Lower leg skin (tissue), 4 donors: Measurements from ENCODE around the gene KRTAP2-3. TPM values are rescaled to one million over a fixed set of nuclear protein-coding genes. Genes with fewer than 3 reads are reported as not detected.

Experiments used
- DNase-seq, 2 donors: peaks; one replicate each; pipeline ENCODE4 v3.0.0-alpha.2; 2019; ENCODE audit warnings: low spot score in 2 of 2
- H3K4me3 ChIP-seq: fragments of 200-600 bp; sonication (generic); 2 replicates; pipeline ENCODE4 v1.5.1; 2017; ENCODE audit warnings: mild to moderate bottlenecking, low read depth; ENCODE audit not compliant: poor library complexity, severe bottlenecking
- CTCF ChIP-seq, 3 donors: fragments of 450-650 bp; IDR thresholded peaks; one replicate each; pipeline ENCODE4 v1.5.1; 2016; ENCODE audit warnings: antibody characterized with exemption in 3 of 3, mild to moderate bottlenecking in 3 of 3, moderate library complexity in 2 of 3
- POLR2A ChIP-seq, 2 donors: fragments of 450-650 bp; IDR thresholded peaks; one replicate each; pipeline ENCODE4 v1.6.1; 2016 to 2017; ENCODE audit warnings: antibody characterized with exemption in 2 of 2, mild to moderate bottlenecking in 1 of 2, moderate library complexity in 1 of 2
- WGBS, 2 donors: methylation state at CpG; one replicate each; pipeline ENCODE4 v1.1.5; 2018; 5-methylcytosine and 5-hydroxymethylcytosine counted together
- intact Hi-C: fragments of 100-400 bp; cut with DNase I; formaldehyde crosslinking; loops from one replicate; pipeline ENCODE4 v1.15.0; 2023; ENCODE audit warnings: low total_unique reads
- total RNA-seq, 4 donors: library from RNA; depleted of rRNA; stranded (reverse); fragments of >200 nt; gene quantifications; one replicate each; pipeline ENCODE4 v1.1.0, GENCODE V29; 2016

KRTAP2-3 gene
- total RNA-seq, 4 donors from 2014 or later = 3.9 to 12.8 TPM; not detected in 2

DNA sequence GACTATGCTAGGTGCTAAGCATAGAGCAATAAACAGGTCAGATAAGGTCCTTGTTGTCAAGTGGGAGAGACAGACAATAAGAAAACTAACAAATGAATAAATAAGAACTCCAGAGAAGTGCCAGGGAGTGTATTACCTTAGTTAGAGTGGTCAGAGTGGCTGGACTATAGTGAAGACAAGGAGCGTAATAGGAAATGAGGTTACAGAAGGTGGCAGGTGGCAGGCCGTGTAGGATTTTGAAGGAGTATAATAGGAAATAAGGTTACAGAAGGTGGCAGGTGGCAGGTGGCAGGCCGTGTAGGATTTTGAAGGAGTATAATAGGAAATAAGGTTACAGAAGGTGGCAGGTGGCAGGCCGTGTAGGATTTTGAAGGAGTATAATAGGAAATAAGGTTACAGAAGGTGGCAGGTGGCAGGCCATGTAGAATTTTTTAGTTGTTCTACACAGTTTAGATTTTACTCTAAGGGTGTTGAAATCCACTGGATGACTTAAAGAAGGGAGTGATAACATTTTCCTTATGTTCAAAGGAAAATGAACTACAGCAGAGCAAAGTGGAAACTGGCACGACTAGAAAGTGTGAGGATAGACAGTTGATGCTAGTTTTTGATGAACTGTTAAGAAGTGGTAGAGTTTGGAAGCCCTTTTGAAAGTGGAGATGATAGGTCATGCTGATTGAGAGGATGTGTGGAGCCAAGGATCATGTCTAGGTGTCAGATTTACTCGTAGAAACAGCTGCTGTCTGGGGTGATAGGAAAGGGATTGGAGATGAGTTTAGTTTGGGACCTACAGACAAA, 47.4 kb downstream of the KRTAP2-3 start:
- TF ChIP-seq POLR2A (IDR thresholded peaks at IDR 0.05) = no peak
- TF ChIP-seq CTCF (IDR thresholded peaks at IDR 0.05) = no peak
- no peak overlapping the region for H3K4me3 ChIP-seq
- DNase-seq = no peak
- intact Hi-C loops = no loop called here
- 82 to 86% methylated on average over 6 of the region's 6 CpGs for WGBS, 2 donors

GRCh38 chr17:41010441-41010840, 49.5 kb downstream of the KRTAP2-3 start:
- TF ChIP-seq CTCF (IDR thresholded peaks at IDR 0.05) = no peak
- no peak for TF ChIP-seq POLR2A (IDR thresholded peaks at IDR 0.05)
- H3K4me3 ChIP-seq = no peak overlapping the region
- DNase-seq = no peak
- intact Hi-C loops = no loop called here

DNA sequence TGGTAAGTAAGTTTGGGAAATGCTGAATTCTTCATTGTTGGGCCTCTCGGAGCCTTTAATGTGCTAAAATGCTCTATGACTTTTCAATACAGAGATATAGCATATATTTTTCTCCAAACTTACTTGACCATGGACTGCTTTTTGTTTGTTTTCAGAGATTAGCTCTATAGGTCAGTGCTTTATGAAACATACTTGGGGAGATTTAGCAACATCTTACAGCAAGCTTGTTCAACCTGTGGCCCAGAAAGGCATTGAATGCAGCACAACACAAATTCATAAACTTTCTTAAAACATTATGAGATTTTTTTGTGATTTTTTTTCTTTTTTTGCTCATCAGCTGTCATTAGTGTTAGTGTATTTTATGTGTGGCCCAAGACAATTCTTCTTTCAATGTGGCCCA, 50.0 kb downstream of the KRTAP2-3 start:
- H3K4me3 ChIP-seq = no peak overlapping the region
- no peak for TF ChIP-seq POLR2A (IDR thresholded peaks at IDR 0.05)
- no peak for TF ChIP-seq CTCF (IDR thresholded peaks at IDR 0.05)
- intact Hi-C loops = no loop called here
- DNase-seq = no peak
- 85 to 95% methylated on average over 1 of the region's 1 CpG for WGBS, 2 donors

DNA sequence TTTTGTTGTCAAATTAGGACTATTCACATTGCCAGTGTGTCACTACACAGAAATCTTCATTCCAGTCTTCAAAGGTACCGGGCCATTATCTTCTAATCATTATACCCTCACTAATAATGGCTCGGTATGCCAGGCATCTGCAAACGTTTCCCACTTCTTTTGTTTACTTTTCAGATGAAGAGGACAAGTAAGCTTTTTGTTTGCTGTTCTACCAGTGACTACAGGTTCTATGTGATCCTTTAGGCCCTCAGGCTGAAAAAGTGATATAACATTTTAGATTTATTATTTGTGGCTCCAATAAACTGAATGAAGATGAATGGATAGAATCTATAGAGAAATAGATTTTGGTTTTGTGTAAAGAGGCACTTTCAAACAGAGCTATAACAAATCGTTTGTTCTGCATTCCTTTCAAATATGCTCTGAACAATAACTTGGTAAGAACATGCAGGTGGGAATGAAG, 50.6 kb downstream of the KRTAP2-3 start:
- 54 to 57% methylated on average over 4 of the region's 4 CpGs for WGBS, 2 donors
- TF ChIP-seq CTCF (IDR thresholded peaks at IDR 0.05) (no peak), POLR2A (IDR thresholded peaks at IDR 0.05) (no peak)
- no peak overlapping the region for H3K4me3 ChIP-seq
- DNase-seq = no peak
- intact Hi-C loops = no loop called here

Other genes with a start within 250 kb of the KRTAP2-3 start
- gene KRT10, start 237.5 kb downstream of the KRTAP2-3 start, total RNA-seq = 1,000 to 10,000 TPM; 4,878 to 8,317 (median 6,442) TPM
- not detected for gene KRT12, start 192.9 kb downstream of the KRTAP2-3 start, total RNA-seq
- gene KRT20, start 174.9 kb downstream of the KRTAP2-3 start, total RNA-seq = under 1 TPM in 1 of 4 donors, not detected in 3; 0.12 TPM
- 100 to 1,000 TPM; 302 to 577 (median 454) TPM for gene KRT23, start 122.5 kb downstream of the KRTAP2-3 start, total RNA-seq
- 1 to 10 TPM in 1 of 4 donors, under 1 TPM in 1, not detected in 2; 0.51 to 8.8 TPM for gene KRT39, start 93.2 kb downstream of the KRTAP2-3 start, total RNA-seq
- gene KRT40, start 75.8 kb downstream of the KRTAP2-3 start, total RNA-seq = 10 to 100 TPM in 1 of 4 donors, not detected in 3; 12.3 TPM
- 10 to 100 TPM in 1 of 4 donors, not detected in 3; 11.6 TPM for gene KRTAP3-3, start 66.0 kb downstream of the KRTAP2-3 start, total RNA-seq
- gene KRTAP3-2, start 60.2 kb downstream of the KRTAP2-3 start, total RNA-seq = 10 to 100 TPM in 1 of 4 donors, not detected in 3; 84.1 TPM
- gene KRTAP3-1, start 51.0 kb downstream of the KRTAP2-3 start, total RNA-seq = 10 to 100 TPM in 1 of 4 donors, 1 to 10 TPM in 1, not detected in 2; 4.0 to 83.2 TPM
- 100 to 1,000 TPM in 1 of 4 donors, 10 to 100 TPM in 1, under 1 TPM in 1, not detected in 1; 0.22 to 168 (median 10.9) TPM for gene KRTAP1-5, start 32.9 kb downstream of the KRTAP2-3 start, total RNA-seq
- 1 to 10 TPM in 1 of 4 donors, not detected in 3; 4.2 TPM for gene KRTAP1-4, start 29.9 kb downstream of the KRTAP2-3 start, total RNA-seq
- gene KRTAP1-3, start 25.2 kb downstream of the KRTAP2-3 start, total RNA-seq = 100 to 1,000 TPM in 1 of 4 donors, 1 to 10 TPM in 1, not detected in 2; 1.6 to 107 TPM
- gene KRTAP1-1, start 18.7 kb downstream of the KRTAP2-3 start, total RNA-seq = 100 to 1,000 TPM in 1 of 4 donors, 1 to 10 TPM in 1, under 1 TPM in 1, not detected in 1; 0.32 to 195 (median 5.1) TPM
- gene KRTAP2-1, start 12.8 kb downstream of the KRTAP2-3 start, total RNA-seq = 10 to 100 TPM in 1 of 4 donors, 1 to 10 TPM in 1, not detected in 2; 7.0 to 83.9 TPM
- gene KRTAP2-2, start 4.9 kb downstream of the KRTAP2-3 start, total RNA-seq = 10 to 100 TPM in 1 of 4 donors, 1 to 10 TPM in 1, not detected in 2; 3.6 to 58.7 TPM
- 10 to 100 TPM in 1 of 4 donors, not detected in 3; 61.4 TPM for gene KRTAP2-4, start 5.8 kb upstream of the KRTAP2-3 start, total RNA-seq
- 10 to 100 TPM in 1 of 4 donors, 1 to 10 TPM in 1, under 1 TPM in 1, not detected in 1; 0.54 to 73.1 (median 2.4) TPM for gene KRTAP4-7, start 24.0 kb upstream of the KRTAP2-3 start, total RNA-seq
- 10 to 100 TPM in 1 of 4 donors, not detected in 3; 27.3 TPM for gene KRTAP4-8, start 38.0 kb upstream of the KRTAP2-3 start, total RNA-seq
- not detected for gene KRTAP4-16, start 42.1 kb upstream of the KRTAP2-3 start, total RNA-seq
- 10 to 100 TPM in 1 of 4 donors, 1 to 10 TPM in 1, under 1 TPM in 1, not detected in 1; 0.44 to 73.5 (median 2.6) TPM for gene KRTAP4-9, start 45.3 kb upstream of the KRTAP2-3 start, total RNA-seq
- gene KRTAP4-11, start 58.3 kb upstream of the KRTAP2-3 start, total RNA-seq = 10 to 100 TPM in 1 of 4 donors, under 1 TPM in 1, not detected in 2; 0.89 to 20.6 TPM
- 10 to 100 TPM in 1 of 4 donors, not detected in 3; 57.0 TPM for gene KRTAP4-12, start 64.1 kb upstream of the KRTAP2-3 start, total RNA-seq
- 10 to 100 TPM in 1 of 4 donors, under 1 TPM in 1, not detected in 2; 0.25 to 54.3 TPM for gene KRTAP4-6, start 80.4 kb upstream of the KRTAP2-3 start, total RNA-seq
- 10 to 100 TPM in 1 of 4 donors, under 1 TPM in 1, not detected in 2; 0.34 to 14.9 TPM for gene KRTAP4-5, start 89.7 kb upstream of the KRTAP2-3 start, total RNA-seq
- 100 to 1,000 TPM in 1 of 4 donors, under 1 TPM in 1, not detected in 2; 0.84 to 102 TPM for gene KRTAP4-4, start 100.6 kb upstream of the KRTAP2-3 start, total RNA-seq
- 10 to 100 TPM in 1 of 4 donors, 1 to 10 TPM in 1, not detected in 2; 1.2 to 54.0 TPM for gene KRTAP4-3, start 108.1 kb upstream of the KRTAP2-3 start, total RNA-seq
- 10 to 100 TPM in 1 of 4 donors, 1 to 10 TPM in 1, not detected in 2; 5.0 to 75.4 TPM for gene KRTAP4-2, start 118.1 kb upstream of the KRTAP2-3 start, total RNA-seq
- 10 to 100 TPM in 1 of 4 donors, 1 to 10 TPM in 1, not detected in 2; 2.1 to 66.2 TPM for gene KRTAP4-1, start 124.8 kb upstream of the KRTAP2-3 start, total RNA-seq
- under 1 TPM in 1 of 4 donors, not detected in 3; 0.91 TPM for gene KRTAP9-1, start 129.8 kb upstream of the KRTAP2-3 start, total RNA-seq
- gene KRTAP9-2, start 166.5 kb upstream of the KRTAP2-3 start, total RNA-seq = 100 to 1,000 TPM in 1 of 4 donors, 10 to 100 TPM in 1, not detected in 2; 18.1 to 183 TPM
- 100 to 1,000 TPM in 1 of 4 donors, 1 to 10 TPM in 1, under 1 TPM in 1, not detected in 1; 0.27 to 218 (median 8.7) TPM for gene KRTAP9-3, start 172.3 kb upstream of the KRTAP2-3 start, total RNA-seq
- 100 to 1,000 TPM in 1 of 4 donors, under 1 TPM in 2, not detected in 1; 0.47 to 120 (median 0.97) TPM for gene KRTAP9-8, start 177.9 kb upstream of the KRTAP2-3 start, total RNA-seq
- gene KRTAP9-4, start 189.6 kb upstream of the KRTAP2-3 start, total RNA-seq = 100 to 1,000 TPM in 1 of 4 donors, 1 to 10 TPM in 1, under 1 TPM in 1, not detected in 1; 0.37 to 177 (median 2.1) TPM
- 10 to 100 TPM in 1 of 4 donors, 1 to 10 TPM in 1, not detected in 2; 2.1 to 94.5 TPM for gene KRTAP9-9, start 195.3 kb upstream of the KRTAP2-3 start, total RNA-seq
- under 1 TPM in 2 of 4 donors, not detected in 2; 0.38 to 0.62 TPM for gene KRTAP9-6, start 205.3 kb upstream of the KRTAP2-3 start, total RNA-seq
- 10 to 100 TPM in 1 of 4 donors, under 1 TPM in 1, not detected in 2; 0.51 to 17.1 TPM for gene KRTAP9-7, start 215.6 kb upstream of the KRTAP2-3 start, total RNA-seq
- gene KRTAP29-1, start 242.7 kb upstream of the KRTAP2-3 start, total RNA-seq = 1 to 10 TPM in 1 of 4 donors, not detected in 3; 2.5 TPM
- gene KRTAP16-1, start 249.2 kb upstream of the KRTAP2-3 start, total RNA-seq = 1 to 10 TPM in 1 of 4 donors, not detected in 3; 5.9 TPM